Measurements from ENCODE around the gene C16orf95.
"Not testable (repeated sequence)": the region's sequence is repeated elsewhere in the genome, so short reads cannot be mapped to it uniquely, and the experiment has no call there.

C16orf95 gene

DNA sequence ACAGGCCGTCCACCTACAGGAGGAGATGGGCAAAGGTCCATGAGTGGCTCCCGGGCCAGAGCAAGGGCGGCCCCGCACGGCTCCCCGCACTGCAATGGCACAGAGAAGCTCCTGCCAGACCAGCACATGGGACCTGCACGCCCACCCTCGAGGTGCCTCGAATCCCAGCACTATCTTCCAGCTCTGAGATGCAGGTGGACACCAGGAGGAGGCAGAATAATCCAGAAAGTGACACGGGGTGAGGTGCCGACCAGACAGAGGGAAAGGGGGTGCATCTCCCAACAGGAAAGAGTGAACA lies 26.5 kb upstream of the C16orf95 start:
- POLR2A ChIA-PET = no interaction called here
- CTCF ChIA-PET = no interaction called here
- no peak for DNase-seq (ENCODE audit: extremely low spot score)
- TF ChIP-seq, protein P1, sequence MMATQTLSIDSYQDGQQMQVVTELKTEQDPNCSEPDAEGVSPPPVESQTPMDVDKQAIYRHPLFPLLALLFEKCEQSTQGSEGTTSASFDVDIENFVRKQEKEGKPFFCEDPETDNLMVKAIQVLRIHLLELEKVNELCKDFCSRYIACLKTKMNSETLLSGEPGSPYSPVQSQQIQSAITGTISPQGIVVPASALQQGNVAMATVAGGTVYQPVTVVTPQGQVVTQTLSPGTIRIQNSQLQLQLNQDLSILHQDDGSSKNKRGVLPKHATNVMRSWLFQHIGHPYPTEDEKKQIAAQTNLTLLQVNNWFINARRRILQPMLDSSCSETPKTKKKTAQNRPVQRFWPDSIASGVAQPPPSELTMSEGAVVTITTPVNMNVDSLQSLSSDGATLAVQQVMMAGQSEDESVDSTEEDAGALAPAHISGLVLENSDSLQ (IDR thresholded peaks at IDR 0.05) = no peak
- TF ChIP-seq ZNF384 (IDR thresholded peaks at IDR 0.05) (no peak), BHLHE40 (IDR thresholded peaks at IDR 0.05; ENCODE audit: borderline replicate concordance) (no peak), FOXM1 (IDR thresholded peaks at IDR 0.05; ENCODE audit: borderline replicate concordance) (no peak), LEF1 (IDR thresholded peaks at IDR 0.05; ENCODE audit: borderline replicate concordance) (no peak), CTBP1 (IDR thresholded peaks at IDR 0.05; ENCODE audit: borderline replicate concordance) (no peak), L3MBTL2 (conservative IDR thresholded peaks at IDR 0.05) (no peak), HDGF (IDR thresholded peaks at IDR 0.05; ENCODE audit: borderline replicate concordance) (no peak), TARDBP (IDR thresholded peaks at IDR 0.05) (no peak)

DNA sequence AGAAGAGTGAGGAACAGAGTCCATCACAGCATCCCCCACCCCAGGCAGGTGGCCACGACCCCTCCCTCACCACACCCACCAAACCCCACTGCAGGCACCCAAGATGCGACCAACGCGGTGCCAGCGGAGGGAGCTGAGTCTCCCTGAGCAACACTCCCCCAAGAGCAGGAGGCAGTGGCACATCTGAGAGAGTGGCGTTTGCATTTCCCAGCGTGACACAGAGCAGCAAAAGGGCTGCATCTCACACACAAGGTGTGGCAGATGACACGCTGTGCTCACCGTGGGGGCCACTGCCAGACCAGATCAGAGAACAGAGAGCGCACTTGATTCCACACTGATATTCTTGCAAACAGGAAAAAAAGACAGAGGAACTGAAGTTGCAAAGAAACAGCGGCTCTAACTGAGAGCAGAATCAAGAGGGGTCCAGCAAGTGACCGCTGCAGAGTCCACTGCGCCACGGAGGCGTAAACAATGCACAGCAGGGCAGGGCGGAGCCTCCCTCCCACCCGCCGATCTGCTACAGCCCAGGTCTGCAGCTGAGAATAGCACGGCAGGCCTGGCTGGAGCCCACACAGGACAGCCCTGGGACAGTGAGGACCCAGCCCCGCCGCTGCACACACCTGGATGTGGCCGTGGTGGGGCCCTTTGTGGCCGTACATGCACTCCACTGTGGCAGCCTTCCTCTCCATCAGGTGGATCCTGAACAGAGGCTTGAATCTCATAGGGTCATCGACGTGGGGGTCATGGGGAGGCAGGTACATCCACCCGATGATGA lies 26.0 kb upstream of the C16orf95 start:
- TF ChIP-seq HDGF (IDR thresholded peaks at IDR 0.05; ENCODE audit: borderline replicate concordance) = no peak
- TF ChIP-seq, protein P1 (IDR thresholded peaks at IDR 0.05) = no peak
- TF ChIP-seq ARNT (IDR thresholded peaks at IDR 0.05) = no peak
- TF ChIP-seq TARDBP (IDR thresholded peaks at IDR 0.05) = no peak
- TF ChIP-seq ELF4 (IDR thresholded peaks at IDR 0.05) = no peak
- no peak for TF ChIP-seq BHLHE40 (IDR thresholded peaks at IDR 0.05; ENCODE audit: borderline replicate concordance)
- TF ChIP-seq CTBP1 (IDR thresholded peaks at IDR 0.05; ENCODE audit: borderline replicate concordance) = no peak
- no peak for TF ChIP-seq ZNF384 (IDR thresholded peaks at IDR 0.05)
- no peak for TF ChIP-seq SUZ12 (IDR thresholded peaks at IDR 0.05)
- no peak for TF ChIP-seq FOXA1 (IDR thresholded peaks at IDR 0.05)
- no peak for TF ChIP-seq LEF1 (IDR thresholded peaks at IDR 0.05; ENCODE audit: borderline replicate concordance)
- no peak for TF ChIP-seq L3MBTL2 (conservative IDR thresholded peaks at IDR 0.05)
- TF ChIP-seq FOXM1 (IDR thresholded peaks at IDR 0.05; ENCODE audit: borderline replicate concordance) = no peak
- no peak for TF ChIP-seq FOXK2 (IDR thresholded peaks at IDR 0.05)
- CTCF ChIA-PET = no interaction called here
- no peak for DNase-seq (ENCODE audit: extremely low spot score)
- POLR2A ChIA-PET = no interaction called here

DNA sequence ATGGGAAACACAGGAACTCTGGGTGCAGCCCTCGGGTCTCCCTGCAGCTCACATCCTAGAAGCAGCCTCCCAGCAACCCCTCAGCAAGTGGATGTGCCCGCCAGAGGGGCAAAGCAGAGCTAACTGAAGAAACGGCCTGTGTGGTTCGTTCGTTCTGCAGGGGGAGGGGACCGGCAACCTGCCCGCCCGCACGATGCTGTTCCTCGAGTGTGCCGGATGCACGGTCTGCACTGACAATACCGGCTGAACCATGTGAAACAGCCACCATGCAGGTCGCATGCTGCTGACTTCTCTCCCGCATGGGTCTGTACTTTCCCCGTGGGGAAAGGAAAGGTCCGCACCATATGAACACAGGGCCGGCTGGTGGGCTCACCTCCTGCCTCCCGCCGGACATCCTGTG lies 25.3 kb upstream of the C16orf95 start:
- CTCF ChIA-PET = no interaction called here
- DNase-seq (ENCODE audit: extremely low spot score) = no peak
- TF ChIP-seq SP1 (IDR thresholded peaks at IDR 0.05) = no peak
- no peak for TF ChIP-seq BHLHE40 (IDR thresholded peaks at IDR 0.05; ENCODE audit: borderline replicate concordance)
- TF ChIP-seq FOXK2 (IDR thresholded peaks at IDR 0.05) = no peak
- TF ChIP-seq ARNT (IDR thresholded peaks at IDR 0.05) = no peak
- TF ChIP-seq L3MBTL2 (conservative IDR thresholded peaks at IDR 0.05) = no peak
- no peak for TF ChIP-seq TARDBP (IDR thresholded peaks at IDR 0.05)
- no peak for TF ChIP-seq CTBP1 (IDR thresholded peaks at IDR 0.05; ENCODE audit: borderline replicate concordance)
- no peak for TF ChIP-seq NFRKB (IDR thresholded peaks at IDR 0.05)
- no peak for TF ChIP-seq FOXM1 (IDR thresholded peaks at IDR 0.05; ENCODE audit: borderline replicate concordance)
- TF ChIP-seq HDGF (IDR thresholded peaks at IDR 0.05; ENCODE audit: borderline replicate concordance) = no peak
- POLR2A ChIA-PET = no interaction called here

DNA sequence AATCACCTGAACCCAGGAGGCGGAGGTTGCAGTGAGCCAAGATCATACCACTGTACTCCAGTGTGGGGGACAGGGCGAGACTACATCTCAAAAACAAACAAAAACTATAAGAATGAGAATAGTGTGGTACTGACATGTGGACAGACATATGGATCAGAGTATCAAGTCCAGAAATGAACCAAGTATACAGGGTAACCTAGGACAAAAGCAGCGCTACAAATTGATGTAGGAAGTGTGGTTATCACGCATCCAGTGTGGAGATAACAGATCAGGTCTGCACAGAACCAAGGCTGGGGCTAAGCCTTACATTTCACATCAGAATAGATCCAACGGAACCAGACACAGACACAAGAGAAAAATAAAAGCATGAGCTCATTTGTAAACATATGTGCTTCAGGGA lies 23.0 kb upstream of the C16orf95 start:
- POLR2A ChIA-PET = no interaction called here
- no peak for TF ChIP-seq ELF4 (IDR thresholded peaks at IDR 0.05)
- no peak for TF ChIP-seq SP1 (IDR thresholded peaks at IDR 0.05)
- TF ChIP-seq TARDBP (IDR thresholded peaks at IDR 0.05) = no peak
- no peak for TF ChIP-seq BHLHE40 (IDR thresholded peaks at IDR 0.05; ENCODE audit: borderline replicate concordance)
- TF ChIP-seq ARNT (IDR thresholded peaks at IDR 0.05) = no peak
- no peak for TF ChIP-seq FOXA1 (IDR thresholded peaks at IDR 0.05)
- no peak for TF ChIP-seq FOXM1 (IDR thresholded peaks at IDR 0.05; ENCODE audit: borderline replicate concordance)
- no peak for TF ChIP-seq ZNF384 (IDR thresholded peaks at IDR 0.05)
- TF ChIP-seq, protein P1 (IDR thresholded peaks at IDR 0.05) = no peak
- no peak for TF ChIP-seq SUZ12 (IDR thresholded peaks at IDR 0.05)
- TF ChIP-seq NFRKB (IDR thresholded peaks at IDR 0.05) = no peak
- no peak for TF ChIP-seq LEF1 (IDR thresholded peaks at IDR 0.05; ENCODE audit: borderline replicate concordance)
- no peak for TF ChIP-seq FOXK2 (IDR thresholded peaks at IDR 0.05)
- TF ChIP-seq CTBP1 (IDR thresholded peaks at IDR 0.05; ENCODE audit: borderline replicate concordance) = no peak
- no peak for TF ChIP-seq HDGF (IDR thresholded peaks at IDR 0.05; ENCODE audit: borderline replicate concordance)
- no peak for TF ChIP-seq L3MBTL2 (conservative IDR thresholded peaks at IDR 0.05)
- DNase-seq (ENCODE audit: extremely low spot score) = no peak
- CTCF ChIA-PET = no interaction called here

DNA sequence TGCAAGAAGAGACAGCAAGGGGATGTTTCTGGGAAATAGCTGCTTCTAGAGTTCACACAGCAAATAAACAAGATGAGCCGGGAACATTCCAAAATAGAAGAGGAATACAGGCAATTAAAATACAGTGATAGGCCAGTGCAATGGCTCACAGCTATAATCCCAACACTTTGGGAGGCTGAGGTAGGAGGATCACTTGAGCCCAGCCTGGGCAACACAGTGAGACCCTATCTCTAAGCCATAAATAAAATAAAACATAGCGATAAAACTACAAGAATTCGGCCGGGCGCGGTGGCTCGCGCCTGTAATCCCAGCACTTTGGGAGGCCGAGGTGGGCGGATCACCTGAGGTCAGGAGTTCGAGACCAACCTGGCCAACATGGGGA lies 22.5 kb upstream of the C16orf95 start:
- POLR2A ChIA-PET; DNase-seq (ENCODE audit: extremely low spot score); CTCF ChIA-PET: not testable (repeated sequence)

DNA sequence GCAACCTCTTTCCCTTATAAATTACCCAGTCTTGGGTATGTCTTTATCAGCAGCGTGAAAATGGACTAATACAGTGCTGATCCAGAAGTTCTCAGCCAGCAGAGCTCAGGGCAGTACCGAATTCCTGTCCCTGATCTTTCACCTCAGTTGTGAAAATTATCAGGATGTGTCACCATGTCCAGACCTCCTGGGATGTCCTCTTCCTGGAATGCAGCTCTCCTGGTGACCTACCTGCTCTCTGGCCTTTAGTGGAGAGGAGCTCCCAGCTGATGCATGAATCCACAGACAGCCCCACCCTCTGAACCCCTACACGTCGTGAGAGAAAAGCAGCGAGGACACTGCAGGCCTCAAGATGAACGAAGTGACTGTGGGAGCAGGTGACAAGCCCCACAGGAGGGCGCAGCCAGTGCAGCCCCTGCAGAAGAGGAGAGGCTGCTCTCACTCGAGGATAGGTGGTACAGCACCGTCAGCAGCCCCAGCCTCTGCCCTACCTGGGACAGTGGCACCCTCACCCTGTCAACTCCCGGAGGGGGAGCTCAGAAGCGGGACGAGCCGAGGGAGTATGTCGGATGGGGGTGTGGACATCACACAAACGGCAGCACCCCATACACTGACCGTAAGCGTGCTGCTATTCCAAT lies 22.0 kb upstream of the C16orf95 start:
- ChIA-PET POLR2A (no interaction called here), CTCF (no interaction called here)
- DNase-seq (ENCODE audit: extremely low spot score) = no peak
- TF ChIP-seq NFRKB (IDR thresholded peaks at IDR 0.05) (no peak), ZNF384 (IDR thresholded peaks at IDR 0.05) (no peak), ELF4 (IDR thresholded peaks at IDR 0.05) (no peak), L3MBTL2 (conservative IDR thresholded peaks at IDR 0.05) (no peak), ARNT (IDR thresholded peaks at IDR 0.05) (no peak), LEF1 (IDR thresholded peaks at IDR 0.05; ENCODE audit: borderline replicate concordance) (no peak), FOXK2 (IDR thresholded peaks at IDR 0.05) (no peak), SP1 (IDR thresholded peaks at IDR 0.05) (no peak), HDGF (IDR thresholded peaks at IDR 0.05; ENCODE audit: borderline replicate concordance) (no peak), BHLHE40 (IDR thresholded peaks at IDR 0.05; ENCODE audit: borderline replicate concordance) (no peak), FOXA1 (IDR thresholded peaks at IDR 0.05) (no peak), CTBP1 (IDR thresholded peaks at IDR 0.05; ENCODE audit: borderline replicate concordance) (no peak), SUZ12 (IDR thresholded peaks at IDR 0.05) (no peak), FOXM1 (IDR thresholded peaks at IDR 0.05; ENCODE audit: borderline replicate concordance) (no peak), TARDBP (IDR thresholded peaks at IDR 0.05) (no peak)
- TF ChIP-seq, protein P1 (IDR thresholded peaks at IDR 0.05) = no peak

Measured in HEK293T (cell line).